NCI-H128 (cell line): Measurements from ENCODE around the gene DNAH6.

Experiments used
- DNase-seq: peaks from one replicate; lab custom pipeline; 2025; ENCODE audit not compliant: unreplicated experiment; lab: John Stamatoyannopoulos, UW

The DNAH6 gene

GRCh38 chr2:84690225-84690624 is 173.9 kb downstream of the DNAH6 start:
- DNase-seq = no peak

DNA sequence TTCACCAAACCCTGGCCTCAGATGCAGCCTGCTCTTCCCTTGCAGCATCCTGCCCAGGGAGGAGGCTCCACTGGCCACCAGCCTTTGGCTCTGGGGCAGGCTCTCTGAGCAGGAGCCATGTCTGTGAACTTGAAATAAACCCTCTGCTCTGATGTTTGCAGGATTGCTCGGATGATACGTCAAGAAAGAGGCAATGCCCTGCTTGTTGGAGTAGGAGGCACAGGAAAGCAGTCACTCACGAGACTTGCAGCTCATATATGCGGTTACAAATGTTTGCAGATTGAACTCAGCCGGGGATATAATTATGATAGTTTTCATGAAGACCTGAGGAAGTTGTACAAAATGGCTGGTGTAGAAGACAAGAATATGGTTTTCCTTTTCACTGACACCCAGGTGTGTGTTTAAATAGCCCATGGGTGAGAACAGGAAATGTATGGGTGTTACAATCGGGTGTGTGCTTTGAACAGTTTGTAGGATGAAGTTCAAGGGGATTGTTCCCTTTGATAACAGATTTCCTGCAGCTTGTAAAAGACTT is 177.9 kb downstream of the DNAH6 start:
- DNase-seq = no peak

- no peak for DNase-seq
Observed at GRCh38 chr2:84697895-84698294, 181.6 kb downstream of the DNAH6 start.

DNA sequence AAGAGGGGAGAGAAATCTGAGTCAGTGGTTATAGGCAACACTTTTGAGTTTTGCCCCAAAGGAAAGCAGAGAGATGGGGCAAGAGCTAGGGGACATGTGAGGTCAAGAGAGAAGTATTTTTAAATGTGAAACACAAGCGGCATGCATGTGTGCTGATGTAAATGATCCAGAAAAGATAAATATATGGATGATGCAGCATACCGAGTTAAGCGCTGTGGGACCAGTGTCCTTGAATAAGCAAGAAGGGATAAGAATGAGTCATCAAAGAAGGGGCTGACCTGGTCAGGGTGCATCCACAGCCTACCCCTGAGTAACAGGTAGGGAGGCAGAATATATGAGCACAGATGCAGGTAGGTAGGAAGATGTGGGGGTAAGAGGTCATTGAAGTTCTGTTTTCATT is 183.7 kb downstream of the DNAH6 start:
- DNase-seq = no peak

- DNase-seq = no peak
Observed at GRCh38 chr2:84701880-84702279, 185.6 kb downstream of the DNAH6 start.

DNA sequence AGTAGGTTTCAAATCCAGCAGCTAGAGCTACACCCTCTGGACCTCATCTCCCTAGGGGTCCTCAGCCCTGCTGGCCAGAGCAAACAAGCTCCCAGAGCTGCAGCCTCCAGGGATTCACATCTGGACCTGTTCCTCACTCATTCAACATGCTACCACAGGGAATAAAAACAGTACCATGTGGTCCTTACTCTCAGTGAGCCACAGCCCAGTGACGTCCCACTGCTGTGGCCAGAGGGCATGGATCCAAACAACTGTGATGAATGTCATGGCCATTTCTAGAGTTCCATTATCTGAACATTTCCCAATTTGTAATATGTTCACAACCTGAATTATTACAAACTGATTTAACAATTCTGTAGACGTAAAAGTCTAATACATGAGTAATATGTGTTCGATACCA is 186.6 kb downstream of the DNAH6 start:
- no peak for DNase-seq

DNA sequence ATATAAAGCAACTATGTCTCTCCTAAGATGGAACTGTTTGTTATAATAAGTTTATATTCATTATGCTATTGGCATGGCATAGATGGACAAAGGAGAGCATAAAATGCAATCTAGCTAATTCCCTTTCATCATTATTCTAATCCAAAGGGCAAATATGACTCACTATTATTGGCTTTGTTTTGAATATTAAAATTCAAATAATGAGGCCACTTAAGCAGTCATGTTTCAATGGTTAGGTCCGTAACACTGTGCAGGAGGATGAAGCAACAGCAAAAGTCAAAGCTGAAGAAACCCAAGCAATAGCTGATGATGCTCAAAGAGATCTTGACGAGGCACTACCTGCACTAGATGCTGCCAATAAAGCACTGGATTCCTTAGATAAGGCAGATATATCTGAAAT is 187.5 kb downstream of the DNAH6 start:
- no peak for DNase-seq

GRCh38 chr2:84704505-84705244 is 188.4 kb downstream of the DNAH6 start:
- DNase-seq = no peak

DNA sequence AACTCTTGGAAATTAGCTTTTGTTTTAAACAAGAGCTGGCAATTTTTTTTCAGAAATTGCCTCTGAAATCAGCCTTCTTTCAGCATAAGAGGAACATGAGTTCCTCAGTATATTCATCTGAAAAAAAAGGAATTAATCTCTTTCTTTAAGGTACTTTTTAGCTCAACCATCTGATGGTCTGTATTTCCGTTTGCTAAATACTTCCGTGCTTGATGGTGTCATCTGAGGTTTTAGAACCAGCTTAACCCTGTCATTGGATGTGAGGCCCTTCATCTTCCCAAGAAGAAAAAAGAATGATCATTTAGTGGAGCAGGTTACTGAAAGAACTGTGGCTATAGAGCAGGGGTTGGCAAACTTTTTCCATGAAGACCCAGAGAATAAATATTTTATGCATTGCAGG is 189.6 kb downstream of the DNAH6 start:
- no peak for DNase-seq

- no peak for DNase-seq
Observed at GRCh38 chr2:84708442-84708841, 192.1 kb downstream of the DNAH6 start.

GRCh38 chr2:84711651-84712050 is 195.4 kb downstream of the DNAH6 start:
- no peak for DNase-seq

DNA sequence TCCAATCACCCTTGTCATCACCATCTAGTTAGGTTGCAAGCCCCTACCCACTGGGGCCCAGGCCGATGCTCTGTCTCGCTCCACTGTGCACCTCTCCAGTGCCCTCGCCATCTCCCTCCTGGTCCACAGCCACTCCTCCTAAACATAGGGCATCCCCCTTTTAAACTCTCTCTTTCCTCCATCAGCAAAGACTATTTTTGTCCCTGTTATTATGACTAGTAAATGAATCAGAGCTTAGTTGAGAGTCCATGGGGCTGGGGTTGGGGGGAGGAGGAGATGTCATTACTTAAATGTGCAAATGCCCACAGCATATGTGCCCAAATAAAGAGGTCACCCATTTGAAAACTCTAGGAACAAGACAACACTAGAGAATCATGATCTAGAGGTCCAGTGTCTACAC is 197.1 kb downstream of the DNAH6 start:
- no peak for DNase-seq

DNA sequence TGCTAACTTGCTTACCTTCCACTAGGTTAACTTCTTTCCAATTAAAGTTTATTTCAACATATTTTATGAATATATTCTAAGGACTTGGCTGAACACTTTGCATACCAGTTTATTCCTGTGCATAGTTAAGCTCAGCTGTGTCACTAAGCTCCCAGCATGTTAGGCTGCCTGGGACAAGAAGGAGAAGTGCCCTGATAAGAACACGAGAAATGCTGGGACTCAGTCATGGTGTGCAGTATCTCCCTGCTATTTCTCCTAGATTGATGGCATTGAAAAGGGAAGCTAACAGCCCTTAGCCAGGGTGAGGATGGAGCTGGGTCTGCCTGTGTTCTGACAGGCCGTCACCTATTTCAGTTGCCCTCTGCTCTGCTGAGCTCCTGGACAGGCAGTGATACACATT is 200.3 kb downstream of the DNAH6 start:
- no peak for DNase-seq

DNA sequence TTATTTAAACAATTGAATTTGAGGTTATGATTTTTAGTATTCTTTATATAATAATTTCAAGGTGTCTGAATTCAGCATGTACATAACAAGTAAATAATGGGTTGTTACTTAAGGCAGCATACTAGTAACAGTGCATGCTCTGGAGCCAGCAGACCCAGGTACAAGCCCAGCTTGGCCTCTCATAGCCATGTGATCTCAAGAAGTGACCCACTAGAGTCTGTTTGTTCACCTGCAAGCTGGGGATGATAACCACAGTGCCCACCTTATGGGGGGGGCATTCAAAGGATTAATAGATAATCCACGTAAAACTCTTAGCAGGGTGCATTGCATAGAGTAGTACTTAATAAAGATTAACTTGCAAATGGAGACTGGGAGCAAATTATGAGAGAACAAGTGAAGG is 201.0 kb downstream of the DNAH6 start:
- DNase-seq = no peak

DNA sequence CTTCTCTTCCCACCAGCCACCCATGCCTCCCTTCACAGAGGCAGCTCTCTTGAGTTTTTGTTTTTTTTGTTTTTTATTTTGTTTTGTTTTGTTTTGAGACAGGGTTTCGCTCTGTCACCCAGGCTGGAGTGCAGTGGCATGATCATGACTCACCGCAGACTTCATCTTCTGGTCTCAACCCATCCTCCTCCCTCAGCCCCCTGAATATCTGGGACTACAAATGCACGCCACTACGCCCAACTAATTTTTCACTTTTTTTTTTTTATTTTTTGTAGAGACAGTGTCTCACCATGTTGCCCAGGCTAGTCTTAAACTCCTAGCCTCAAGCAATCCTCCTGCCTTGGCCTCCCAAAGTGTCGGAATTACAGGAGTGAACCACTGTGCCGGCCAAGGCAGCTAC is 203.1 kb downstream of the DNAH6 start:
- no peak for DNase-seq

GRCh38 chr2:84723831-84724230 is 207.5 kb downstream of the DNAH6 start:
- DNase-seq = no peak

- no peak for DNase-seq
Observed at GRCh38 chr2:84725717-84726116, 209.4 kb downstream of the DNAH6 start.

DNA sequence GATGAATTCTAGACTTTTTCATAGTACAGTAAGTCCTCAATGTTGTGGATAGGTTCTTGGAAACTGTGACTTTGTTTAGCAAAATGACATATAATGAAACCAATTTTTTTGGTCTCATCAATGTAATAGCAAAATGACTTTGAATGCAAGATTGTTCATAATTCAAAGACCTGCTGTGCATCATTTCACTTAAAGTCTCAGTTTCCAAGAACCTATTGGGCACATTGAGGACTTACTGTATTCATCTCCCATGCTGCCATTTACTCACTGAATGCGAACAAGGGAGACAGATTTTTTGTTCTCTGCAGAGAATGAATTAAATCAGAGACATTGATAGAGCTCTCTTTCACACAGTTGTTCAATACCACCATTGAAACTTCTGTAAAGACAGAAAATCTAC is 211.0 kb downstream of the DNAH6 start:
- DNase-seq = no peak

DNA sequence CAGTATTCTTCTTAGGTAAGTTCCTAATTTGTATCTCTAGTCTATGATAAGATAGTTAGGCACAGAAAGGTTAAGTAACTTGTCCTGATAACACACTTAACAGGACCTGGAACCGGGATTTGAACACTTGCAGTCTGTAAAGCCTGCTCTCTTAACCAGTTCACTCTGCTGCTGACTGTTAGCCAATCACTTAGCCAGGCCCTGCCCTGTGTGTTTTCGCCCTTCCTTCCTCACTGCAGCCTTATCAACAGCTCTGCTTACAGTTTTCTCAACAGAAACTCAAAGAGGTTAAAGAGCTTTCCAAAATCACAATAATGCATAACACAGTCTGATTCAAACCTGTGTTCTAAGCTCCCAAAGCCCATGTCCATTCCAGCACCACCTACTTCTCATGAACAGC is 212.9 kb downstream of the DNAH6 start:
- DNase-seq = no peak

GRCh38 chr2:84731185-84731584 is 214.9 kb downstream of the DNAH6 start:
- DNase-seq = no peak

- DNase-seq = no peak
Observed at GRCh38 chr2:84732897-84733778, 216.8 kb downstream of the DNAH6 start.

DNA sequence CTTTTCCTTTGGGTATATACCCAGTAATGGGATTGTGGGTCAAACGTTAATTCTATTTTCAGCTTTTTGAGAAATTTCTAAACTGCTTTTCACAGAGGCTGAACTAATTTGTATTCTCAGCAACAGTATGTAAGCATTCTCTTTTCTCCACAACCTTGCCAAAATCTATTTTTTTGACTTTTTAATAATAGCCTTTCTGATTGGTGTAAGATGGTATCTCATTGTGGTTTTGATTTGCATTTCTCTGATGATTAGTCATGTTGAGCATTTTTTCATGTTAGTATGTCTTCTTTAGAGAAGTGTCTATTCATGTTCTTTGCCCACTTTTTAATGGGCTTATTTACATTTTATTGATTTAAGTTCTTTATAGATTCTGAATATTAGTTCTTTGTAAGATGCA is 219.1 kb downstream of the DNAH6 start:
- no peak for DNase-seq
